ENCODE measurements around the gene CDRT4. TPM values are rescaled to one million over a fixed set of nuclear protein-coding genes. Genes with fewer than 3 reads are reported as not detected.

Gene CDRT4
- total RNA-seq, 1 experiment from 2014 or later = 17.9 TPM

DNA sequence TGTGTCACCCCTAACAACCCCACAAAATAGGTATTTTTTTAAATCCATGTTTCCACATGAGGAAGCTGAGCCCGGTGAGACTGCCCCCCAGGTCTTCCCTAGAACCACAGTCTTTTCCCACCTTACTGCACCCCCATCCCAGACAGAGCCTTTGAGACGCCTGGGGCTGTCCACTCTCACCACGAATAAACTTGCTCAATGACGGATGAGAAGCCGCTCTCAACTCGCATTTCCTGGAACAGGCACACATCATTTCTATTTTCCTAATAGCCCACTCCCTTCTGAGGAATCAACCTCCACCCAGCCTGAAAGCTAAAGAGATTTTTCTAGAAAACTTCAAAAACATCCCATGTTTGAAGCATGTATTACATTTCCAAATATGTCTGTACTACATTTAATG, 14.1 kb upstream of the CDRT4 start:
- Histone ChIP-seq H3K9me3 (ENCODE audit: insufficient read depth, low read depth) (no peaks in the 10 kb centered on the region), H3F3A (ENCODE audit: insufficient read depth, low read depth) (no peaks in the 10 kb centered on the region), H3K4me2 (no peak overlapping the region), H2AFZ (no peak overlapping the region), H3K27me3 (ENCODE audit: insufficient read depth, low read depth) (no peaks in the 10 kb centered on the region), H3K36me3 (ENCODE audit: low read depth) (no peaks in the 10 kb centered on the region), H3K9me2 (ENCODE audit: insufficient read depth) (no peaks in the 10 kb centered on the region), H3K4me3 (no peak overlapping the region), H3K27ac (no peak overlapping the region), H4K20me1 (ENCODE audit: insufficient read depth) (no peaks in the 10 kb centered on the region), H3K79me2 (ENCODE audit: low read depth) (no peaks in the 10 kb centered on the region), H3K4me1 (replicated peaks; ENCODE audit: insufficient read depth) (no peaks in the 10 kb centered on the region)
- CTCF ChIA-PET = no interaction called here
- POLR2A ChIA-PET (ENCODE audit: unreplicated experiment) = no interaction called here
- DNase-seq = no peak
- TF ChIP-seq EZH2 (IDR thresholded peaks at IDR 0.05; ENCODE audit: low read depth) (no peak), CTCF (conservative IDR thresholded peaks at IDR 0.05) (no peak)
- no TSS peak for BruUV-seq (replicated peaks)
- intact Hi-C loops (cut with micrococcal nuclease; ENCODE audit: unreplicated experiment) = no loop called here

DNA sequence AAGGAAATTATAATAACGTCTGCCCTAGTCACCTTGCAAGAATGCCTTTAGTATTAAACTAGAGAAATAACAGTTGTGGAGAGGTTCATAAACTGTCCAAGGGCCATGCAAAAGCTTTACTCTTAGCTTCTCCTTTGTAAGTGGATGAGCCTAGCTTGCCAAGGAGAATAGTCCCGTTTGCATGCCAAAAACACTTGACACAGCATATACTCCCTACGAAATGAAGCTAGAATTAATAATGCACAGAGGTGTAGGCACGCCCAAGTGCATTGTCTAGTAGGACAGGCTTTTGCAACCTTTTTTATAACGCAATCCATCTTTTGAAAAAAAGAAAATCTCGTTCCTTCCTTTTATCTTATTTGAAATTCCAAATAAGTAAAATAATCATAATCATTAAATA, 12.8 kb upstream of the CDRT4 start:
- POLR2A ChIA-PET (ENCODE audit: unreplicated experiment) = no interaction called here

GRCh38 chr17:15479703-15480102, 12.3 kb upstream of the CDRT4 start:
- intact Hi-C loops (cut with micrococcal nuclease; ENCODE audit: unreplicated experiment) = no loop called here
- DNase-seq = no peak

More for the DNA sequence above, 12.8 kb upstream of the CDRT4 start:
- intact Hi-C loops (cut with micrococcal nuclease; ENCODE audit: unreplicated experiment) = no loop called here
- no TSS peak for BruUV-seq (replicated peaks)
- Histone ChIP-seq H3F3A (ENCODE audit: insufficient read depth, low read depth) (no peaks in the 10 kb centered on the region), H3K4me2 (no peak overlapping the region), H4K20me1 (ENCODE audit: insufficient read depth) (no peaks in the 10 kb centered on the region), H3K4me3 (no peak overlapping the region), H3K9me3 (ENCODE audit: insufficient read depth, low read depth) (no peaks in the 10 kb centered on the region), H3K27ac (no peak overlapping the region), H3K79me2 (ENCODE audit: low read depth) (no peaks in the 10 kb centered on the region), H3K9me2 (ENCODE audit: insufficient read depth) (no peaks in the 10 kb centered on the region), H3K27me3 (ENCODE audit: insufficient read depth, low read depth) (no peaks in the 10 kb centered on the region), H3K4me1 (replicated peaks; ENCODE audit: insufficient read depth) (no peaks in the 10 kb centered on the region), H2AFZ (no peak overlapping the region), H3K36me3 (ENCODE audit: low read depth) (no peaks in the 10 kb centered on the region)
- DNase-seq = no peak
- CTCF ChIA-PET = no interaction called here
- no peak for TF ChIP-seq EZH2 (IDR thresholded peaks at IDR 0.05; ENCODE audit: low read depth)
- TF ChIP-seq CTCF (conservative IDR thresholded peaks at IDR 0.05) = no peak

More at GRCh38 chr17:15479703-15480102, 12.3 kb upstream of the CDRT4 start:
- Histone ChIP-seq H3K4me3 (no peak overlapping the region), H3K9me3 (ENCODE audit: insufficient read depth, low read depth) (no peaks in the 10 kb centered on the region), H3K79me2 (ENCODE audit: low read depth) (no peaks in the 10 kb centered on the region), H3K4me2 (no peak overlapping the region), H4K20me1 (ENCODE audit: insufficient read depth) (no peaks in the 10 kb centered on the region), H3K36me3 (ENCODE audit: low read depth) (no peaks in the 10 kb centered on the region), H3K4me1 (replicated peaks; ENCODE audit: insufficient read depth) (no peaks in the 10 kb centered on the region), H3K27ac (no peak overlapping the region), H3F3A (ENCODE audit: insufficient read depth, low read depth) (no peaks in the 10 kb centered on the region), H2AFZ (no peak overlapping the region), H3K27me3 (ENCODE audit: insufficient read depth, low read depth) (no peaks in the 10 kb centered on the region), H3K9me2 (ENCODE audit: insufficient read depth) (no peaks in the 10 kb centered on the region)
- ChIA-PET POLR2A (ENCODE audit: unreplicated experiment) (no interaction called here), CTCF (no interaction called here)
- TF ChIP-seq EZH2 (IDR thresholded peaks at IDR 0.05; ENCODE audit: low read depth) = no peak
- no peak for TF ChIP-seq CTCF (conservative IDR thresholded peaks at IDR 0.05)
- BruUV-seq (replicated peaks) = no TSS peak

Measured in PC-9 (cell line).